Measurements from ENCODE around the gene LSS. TPM values are rescaled to one million over a fixed set of nuclear protein-coding genes. Genes with fewer than 3 reads are reported as not detected.

LSS gene
- total and polyA plus RNA-seq, 2 of the 4 experiments (the other 2 are of a cell fraction), result 43.4 to 58.1 TPM

GRCh38 chr21:46185716-46186115, 42.9 kb downstream of the LSS start:
- no peak overlapping the region for H2BK120ac ChIP-seq (ENCODE audit: low read depth, low read length)
- CTCF ChIA-PET, result no interaction called here
- POLR2A ChIA-PET (ENCODE audit: unreplicated experiment), result interaction anchor here (0.9 kb wide), 1 partner anchor 9 kb away, joined by 3 read pairs; no protein-coding TSS in a partner anchor
- H3K23ac ChIP-seq (ENCODE audit: low read depth, low read length), result no peak overlapping the region
- no peak overlapping the region for H3K4me2 ChIP-seq (ENCODE audit: low read depth, low read length)
- no peak overlapping the region for H2BK15ac ChIP-seq (ENCODE audit: low read depth, low read length)
- H3K27me3 ChIP-seq (ENCODE audit: control insufficient read depth, insufficient read depth, low read length), result no peaks in the 10 kb centered on the region
- no peak overlapping the region for H3K18ac ChIP-seq (ENCODE audit: low read depth, low read length)
- intact Hi-C loops (cut with micrococcal nuclease), result no loop called here
- peaks cover 0 to 8% of the 10 kb centered on the region in 2 experiments; a peak in 1 of 4 replicates for H3K79me1 ChIP-seq (ENCODE audit: low read depth in 1 of 2, low read length in 2 of 2)
- no peak overlapping the region for H4K91ac ChIP-seq (ENCODE audit: insufficient read depth, low read depth, low read length)
- in situ Hi-C loops (cut with MboI; ENCODE audit: low sequenced_read_pairs), result no loop called here
- no peak overlapping the region for H2AFZ ChIP-seq (replicated peaks; ENCODE audit: low read length, poor library complexity)
- no peaks in the 10 kb centered on the region for H4K20me1 ChIP-seq (ENCODE audit: insufficient read depth, low read length)
- H4K8ac ChIP-seq (ENCODE audit: low read depth in 2 of 2, low read length in 2 of 2), result no peak overlapping the region
- no TSS peak for BruUV-seq (replicated peaks)
- no CpG with 5 or more reads among the region's 7 CpGs for WGBS, 2 experiments (ENCODE audit: extremely low coverage in 2 of 2, insufficient read length in 1 of 2)
- H2BK5ac ChIP-seq (ENCODE audit: low read depth, low read length, poor library complexity, severe bottlenecking), result no peak overlapping the region
- H3K9me1 ChIP-seq (ENCODE audit: insufficient read depth, low read length), result peaks cover 17% of the 10 kb centered on the region
- TF ChIP-seq NFE2L2 (IDR thresholded peaks at IDR 0.05; ENCODE audit: low read depth, low read length) (no peak), MAFK (IDR thresholded peaks at IDR 0.05; ENCODE audit: low read depth, low read length) (no peak), RAD21 (IDR thresholded peaks at IDR 0.05; ENCODE audit: low read length) (no peak)
- no peaks in the 10 kb centered on the region for H3K9me3 ChIP-seq (ENCODE audit: control insufficient read depth, insufficient read depth, low read length)
- H3K14ac ChIP-seq (replicated peaks; ENCODE audit: low read depth, low read length), result no peak overlapping the region
- no peak overlapping the region for H3K4ac ChIP-seq (ENCODE audit: low read depth, low read length)
- H3K4me1 ChIP-seq (ENCODE audit: control insufficient read depth, insufficient read depth, low read length), result peaks cover 23% of the 10 kb centered on the region
- no peak overlapping the region for H3K4me3 ChIP-seq (ENCODE audit: insufficient read depth, low read depth, low read length)
- no peak overlapping the region for H2BK20ac ChIP-seq (ENCODE audit: low read depth, low read length)
- no peak overlapping the region for H2AK5ac ChIP-seq (ENCODE audit: low read depth, low read length)
- no peak for DNase-seq
- no peak overlapping the region for H3K27ac ChIP-seq (ENCODE audit: insufficient read depth, low read length)
- no peak for ATAC-seq (ENCODE audit: low read depth)
- H3K56ac ChIP-seq (ENCODE audit: extremely low read depth, insufficient read depth, low read length), result no peak overlapping the region
- no peak overlapping the region for H3K9ac ChIP-seq (ENCODE audit: low read depth, low read length)
- H3K36me3 ChIP-seq (ENCODE audit: control insufficient read depth, insufficient read depth, low read length), result 0 out of 2 replicates have a peak, but pooled peaks cover 2% of the 10 kb centered on the region
- H4K5ac ChIP-seq (ENCODE audit: low read depth, low read length), result no peak overlapping the region
- dilution Hi-C loops (cut with HindIII; ENCODE audit: low sequenced_read_pairs, unreplicated experiment), result no loop called here
- no peak overlapping the region for H2AK9ac ChIP-seq (replicated peaks; ENCODE audit: low read depth, low read length, poor library complexity)
